Transverse colon (tissue), 4 donors: Measurements from ENCODE around the gene AFF1.

ENCODE experiments used
- CTCF ChIP-seq, 5 experiments: fragments of 200-600 bp in 3 of 5; fragments of 450-650 bp in 2 of 5; sonication (generic) in 3 of 5; IDR thresholded peaks; 1 replicate in 2 of 5; 2 replicates in 3 of 5; pipeline ENCODE4 v1.5.1; 2016 to 2017; ENCODE audit warnings: antibody characterized with exemption in 5 of 5, inconsistent platforms in 3 of 5, mild to moderate bottlenecking in 2 of 5, moderate library complexity in 1 of 5
- POLR2A ChIP-seq: fragments of 450-650 bp; IDR thresholded peaks from one replicate; pipeline ENCODE4 v1.6.1; 2016; ENCODE audit warnings: antibody characterized with exemption, mild to moderate bottlenecking, moderate library complexity
- POLR2AphosphoS5 ChIP-seq, 3 donors: sonication (generic); formaldehyde crosslinking; IDR thresholded peaks; one replicate each; pipeline ENCODE4 v1.6.1; 2016; ENCODE audit warnings: antibody characterized with exemption in 3 of 3

- TF ChIP-seq CTCF (IDR thresholded peaks at IDR 0.05) (no peak), POLR2AphosphoS5 (IDR thresholded peaks at IDR 0.05) (no peak), POLR2A (no peak)
Measured at GRCh38 chr4:87046121-87046551, 111.3 kb downstream of the AFF1 start.
